Tibial artery (tissue), 4 donors: Measurements from ENCODE around the gene TMEM86A.
"Not testable (repeated sequence)": the region's sequence is repeated elsewhere in the genome, so short reads cannot be mapped to it uniquely, and the experiment has no call there.

Experiments
- DNase-seq, 2 donors: peaks; one replicate each; pipeline ENCODE4 v3.0.0-alpha.2; 2019
- H3K27ac ChIP-seq, 2 donors: fragments of 200-600 bp; sonication (generic) in 1 of 2; 1 replicate in 1 of 2; 2 replicates in 1 of 2; pipeline ENCODE4 v1.5.1; 2018 to 2019; ENCODE audit warnings: mild to moderate bottlenecking in 1 of 2
- H3K27me3 ChIP-seq, 2 donors: fragments of 200-600 bp; sonication (generic) in 1 of 2; one replicate each; pipeline versions ENCODE4 v1.5.1 to v1.6.0; 2016 to 2019
- H3K36me3 ChIP-seq, 3 donors: fragments of 200-600 bp; sonication (generic) in 2 of 3; one replicate each; pipeline ENCODE4 v1.5.1; 2016 to 2019; ENCODE audit warnings: mild to moderate bottlenecking in 2 of 3
- H3K4me1 ChIP-seq, 4 donors: fragments of 200-600 bp; sonication (generic) in 2 of 4; 1 replicate in 3 of 4; 2 replicates in 1 of 4; pipeline ENCODE4 v1.5.1; 2016 to 2019
- H3K4me3 ChIP-seq, 2 donors: fragments of 200-600 bp; sonication (generic) in 1 of 2; 1 replicate in 1 of 2; 2 replicates in 1 of 2; pipeline ENCODE4 v1.5.1; 2018 to 2019; ENCODE audit warnings: mild to moderate bottlenecking in 2 of 2
- H3K9me3 ChIP-seq, 3 donors: fragments of 200-600 bp; sonication (generic) in 1 of 3; one replicate each; pipeline ENCODE4 v1.5.1; 2016 to 2019
- CTCF ChIP-seq, 2 experiments: fragments of 200-600 bp in 1 of 2; fragments of 450-650 bp in 1 of 2; IDR thresholded peaks; one replicate each; pipeline ENCODE4 v1.5.1; 2017 to 2019; ENCODE audit warnings: antibody characterized with exemption in 2 of 2, mild to moderate bottlenecking in 1 of 2, moderate library complexity in 1 of 2
- intact Hi-C: fragments of 100-400 bp; cut with DNase I; formaldehyde crosslinking; loops from one replicate; pipeline ENCODE4 v1.15.0; 2023; ENCODE audit warnings: low total_unique reads

TMEM86A gene

GRCh38 chr11:18669219-18669596 is 29.4 kb upstream of the TMEM86A start:
- no peaks in the 10 kb centered on the region for H3K9me3 ChIP-seq
- H3K36me3 ChIP-seq, result no peaks in the 10 kb centered on the region
- no peak overlapping the region for H3K4me3 ChIP-seq
- intact Hi-C loops, result no loop called here
- H3K27me3 ChIP-seq, result peaks cover 0 to 4% of the 10 kb centered on the region in 2 donors
- TF ChIP-seq CTCF (IDR thresholded peaks at IDR 0.05), result no peak
- H3K27ac ChIP-seq, result no peak overlapping the region
- DNase-seq, result no peak
- no peaks in the 10 kb centered on the region for H3K4me1 ChIP-seq

- intact Hi-C loops, result no loop called here
- Histone ChIP-seq H3K27me3 (peaks cover 0 to 4% of the 10 kb centered on the region in 2 donors), H3K4me1 (no peaks in the 10 kb centered on the region), H3K27ac (no peak overlapping the region), H3K9me3 (no peaks in the 10 kb centered on the region), H3K4me3 (no peak overlapping the region), H3K36me3 (no peaks in the 10 kb centered on the region)
- no peak for DNase-seq
- no peak for TF ChIP-seq CTCF (IDR thresholded peaks at IDR 0.05)
Observed at GRCh38 chr11:18669711-18670110, 28.9 kb upstream of the TMEM86A start.

- intact Hi-C loops, result no loop called here
- H3K36me3 ChIP-seq, result no peaks in the 10 kb centered on the region
- no peaks in the 10 kb centered on the region for H3K4me1 ChIP-seq
- DNase-seq, result no peak
- H3K4me3 ChIP-seq, result no peak overlapping the region
- peaks cover 0 to 4% of the 10 kb centered on the region in 2 donors for H3K27me3 ChIP-seq
- H3K27ac ChIP-seq, result no peak overlapping the region
- TF ChIP-seq CTCF (IDR thresholded peaks at IDR 0.05), result no peak
- H3K9me3 ChIP-seq, result no peaks in the 10 kb centered on the region
Observed at GRCh38 chr11:18671246-18671645, 27.3 kb upstream of the TMEM86A start.

- H3K36me3 ChIP-seq, H3K27ac ChIP-seq, intact Hi-C loops, H3K4me3 ChIP-seq, H3K27me3 ChIP-seq, DNase-seq, H3K9me3 ChIP-seq, H3K4me1 ChIP-seq: not testable (repeated sequence)
Observed at GRCh38 chr11:18672209-18672608, 26.4 kb upstream of the TMEM86A start.

GRCh38 chr11:18676803-18677202 is 21.8 kb upstream of the TMEM86A start:
- H3K4me3 ChIP-seq, result no peak overlapping the region
- no peaks in the 10 kb centered on the region for H3K36me3 ChIP-seq
- intact Hi-C loops, result no loop called here
- no peaks in the 10 kb centered on the region for H3K9me3 ChIP-seq
- no peak overlapping the region for H3K27ac ChIP-seq
- no peak for DNase-seq
- H3K4me1 ChIP-seq, result no peaks in the 10 kb centered on the region
- no peak for TF ChIP-seq CTCF (IDR thresholded peaks at IDR 0.05)
- H3K27me3 ChIP-seq, result no peaks in the 10 kb centered on the region

- intact Hi-C loops, result no loop called here
- DNase-seq, result no peak
Observed at GRCh38 chr11:18677560-18677959, 21.0 kb upstream of the TMEM86A start.

GRCh38 chr11:18681949-18682348 is 16.6 kb upstream of the TMEM86A start:
- H3K4me3 ChIP-seq, H3K36me3 ChIP-seq, intact Hi-C loops, H3K4me1 ChIP-seq, H3K27ac ChIP-seq, DNase-seq, H3K27me3 ChIP-seq, H3K9me3 ChIP-seq: not testable (repeated sequence)

More at GRCh38 chr11:18677560-18677959, 21.0 kb upstream of the TMEM86A start:
- H3K27ac ChIP-seq, result no peak overlapping the region
- no peaks in the 10 kb centered on the region for H3K27me3 ChIP-seq
- no peaks in the 10 kb centered on the region for H3K9me3 ChIP-seq
- no peaks in the 10 kb centered on the region for H3K4me1 ChIP-seq
- TF ChIP-seq CTCF (IDR thresholded peaks at IDR 0.05), result no peak
- H3K4me3 ChIP-seq, result no peak overlapping the region
- no peaks in the 10 kb centered on the region for H3K36me3 ChIP-seq
